ENCODE results near the gene RWDD1.

Gene RWDD1

DNA sequence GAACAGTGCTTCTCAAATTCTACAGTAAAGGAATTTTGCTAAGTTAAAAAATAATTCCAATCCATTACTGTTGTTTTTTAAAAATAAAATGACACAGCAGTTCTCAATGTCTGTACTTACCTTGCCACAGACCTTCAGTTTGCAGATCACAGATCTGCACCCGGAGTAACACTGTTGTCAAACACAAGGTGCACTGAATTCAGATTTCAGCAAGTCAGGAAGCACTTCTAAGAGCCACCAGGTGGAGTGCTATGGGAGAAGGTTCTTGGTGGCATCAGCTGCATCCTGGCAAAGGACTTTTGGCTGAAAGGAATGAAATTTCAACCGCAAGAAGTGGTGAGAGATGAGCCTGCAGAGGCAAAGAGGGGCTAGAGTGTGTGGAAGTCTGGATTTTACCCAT, 62.4 kb downstream of the RWDD1 start:
- CTCF ChIA-PET = interaction anchor here (0.6 kb wide), 1 partner anchor 34 kb away, joined by 3 read pairs; no protein-coding TSS in a partner anchor
- no peak for TF ChIP-seq TARDBP (IDR thresholded peaks at IDR 0.05)
- TF ChIP-seq ZNF384 (IDR thresholded peaks at IDR 0.05) = no peak
- no peak for TF ChIP-seq NFRKB (IDR thresholded peaks at IDR 0.05)
- TF ChIP-seq ELF4 (IDR thresholded peaks at IDR 0.05) = no peak
- TF ChIP-seq SP1 (IDR thresholded peaks at IDR 0.05) = no peak
- no peak for TF ChIP-seq HDGF (IDR thresholded peaks at IDR 0.05; ENCODE audit: borderline replicate concordance)
- TF ChIP-seq LEF1 (IDR thresholded peaks at IDR 0.05; ENCODE audit: borderline replicate concordance) = no peak
- POLR2A ChIA-PET = no interaction called here
- DNase-seq (ENCODE audit: extremely low spot score) = peak; percentile 45

Measured in HEK293T (cell line).